ENCODE results near the gene APOBEC2. TPM values are rescaled to one million over a fixed set of nuclear protein-coding genes. Genes with fewer than 3 reads are reported as not detected.

APOBEC2 gene
- total and polyA plus RNA-seq, 9 of the 15 experiments (the other 6 are each of a cell fraction or from before 2014, with no cell fraction given), result 0.25 to 1.6 TPM; not detected in 7

- TF ChIP-seq ZNF431 (CRISPR knock-in tag; IDR thresholded peaks at IDR 0.05), result peak; percentile 63; the same call in 1 of the 2 replicates
- no peak for TF ChIP-seq NR4A1 (CRISPR knock-in tag; IDR thresholded peaks at IDR 0.05)
- peak; percentile 59; the same call in 1 of the 2 replicates for TF ChIP-seq NR4A1 (tag; IDR thresholded peaks at IDR 0.05)
- peak; percentile 72 for TF ChIP-seq HMGN3 (IDR thresholded peaks at IDR 0.05; ENCODE audit: borderline replicate concordance, extremely low read depth, insufficient read length, low read depth, low read length)
- TF ChIP-seq CUX1 (CRISPR knock-in tag; IDR thresholded peaks at IDR 0.05), result no peak
- TF ChIP-seq HNRNPH1 (optimal IDR thresholded peaks at IDR 0.05; ENCODE audit: low read depth, low read length), result no peak
- TF ChIP-seq ZZZ3 (IDR thresholded peaks at IDR 0.05), result no peak
- peak; percentile 95 for TF ChIP-seq ZBTB40 (IDR thresholded peaks at IDR 0.05)
- no peak for TF ChIP-seq ZBTB40 (CRISPR knock-in tag; IDR thresholded peaks at IDR 0.05)
- TF ChIP-seq E2F3 (CRISPR knock-in tag; IDR thresholded peaks at IDR 0.05), result peak; percentile 65; the same call in 1 of the 2 replicates
- TF ChIP-seq FIP1L1 (IDR thresholded peaks at IDR 0.05; ENCODE audit: low read depth, low read length, poor library complexity, severe bottlenecking), result peak; percentile 74
- TF ChIP-seq ZNF134 (CRISPR knock-in tag; conservative IDR thresholded peaks at IDR 0.05), result no peak
Observed at GRCh38 chr6:41071923-41072835, 19.2 kb downstream of the APOBEC2 start, which contains the start of gene OARD1 (continued).

All from K562 (cell line).